H9 (cell line): ENCODE results near the gene TRPM5. TPM values are rescaled to one million over a fixed set of nuclear protein-coding genes. Genes with fewer than 3 reads are reported as not detected.

Experiments used
- DNase-seq: peaks from one replicate; pipeline ENCODE4 v3.0.0-alpha.2; 2017
- H2AFZ ChIP-seq: one replicate; pipeline ENCODE4 v1.6.1; 2013; ENCODE audit warnings: mild to moderate bottlenecking, low read length, control low read depth, moderate library complexity
- H2AK5ac ChIP-seq: 2 replicates; pipeline ENCODE4 v1.6.1; 2013; ENCODE audit warnings: low read length, control low read depth, mixed read lengths; ENCODE audit not compliant: insufficient read length
- H2BK120ac ChIP-seq: one replicate; pipeline ENCODE4 v1.6.1; 2013; ENCODE audit warnings: low read depth, mild to moderate bottlenecking, low read length, control low read depth, inconsistent platforms; ENCODE audit not compliant: poor library complexity, severe bottlenecking
- H2BK12ac ChIP-seq: 2 replicates; pipeline ENCODE4 v1.6.1; 2013; ENCODE audit warnings: low read length, control low read depth, mixed read lengths, low read depth; ENCODE audit not compliant: insufficient read length
- H2BK15ac ChIP-seq: 2 replicates; pipeline ENCODE4 v1.6.1; 2013; ENCODE audit warnings: low read depth, low read length, control low read depth
- H2BK20ac ChIP-seq: one replicate; pipeline ENCODE4 v1.6.1; 2013; ENCODE audit warnings: low read depth, mild to moderate bottlenecking, low read length, control low read depth, inconsistent platforms; ENCODE audit not compliant: poor library complexity, severe bottlenecking
- H2BK5ac ChIP-seq: 2 replicates; pipeline ENCODE4 v1.6.1; 2013; ENCODE audit warnings: low read length, control low read depth, mixed read lengths; ENCODE audit not compliant: insufficient read length
- H3K14ac ChIP-seq: 2 replicates; pipeline ENCODE4 v1.6.1; 2013; ENCODE audit warnings: low read length, control low read depth; ENCODE audit not compliant: insufficient read depth
- H3K18ac ChIP-seq: 2 replicates; pipeline ENCODE4 v1.6.1; 2013; ENCODE audit warnings: low read depth, mild to moderate bottlenecking, mixed read lengths, low read length, control low read depth; ENCODE audit not compliant: insufficient read length
- H3K23ac ChIP-seq: 2 replicates; pipeline ENCODE4 v1.6.1; 2013; ENCODE audit warnings: low read length, control low read depth, mixed read lengths, low read depth; ENCODE audit not compliant: insufficient read length
- H3K23me2 ChIP-seq: 2 replicates; pipeline ENCODE4 v1.6.1; 2013; ENCODE audit warnings: low read depth, mild to moderate bottlenecking, mixed read lengths, low read length, control low read depth; ENCODE audit not compliant: insufficient read length, poor library complexity, severe bottlenecking
- H3K27ac ChIP-seq: 2 replicates; pipeline ENCODE4 v1.5.1; 2013; ENCODE audit warnings: low read length, control low read depth, mixed read lengths, low read depth; ENCODE audit not compliant: insufficient read length
- H3K27me3 ChIP-seq: 2 replicates; pipeline ENCODE4 v1.6.1; 2013; ENCODE audit warnings: low read length, control low read depth, inconsistent platforms; ENCODE audit not compliant: insufficient read depth
- H3K4ac ChIP-seq: 2 replicates; pipeline ENCODE4 v1.6.1; 2013; ENCODE audit warnings: low read depth, mild to moderate bottlenecking, control low read depth, inconsistent platforms, low read length, moderate library complexity
- H3K4me1 ChIP-seq: 2 replicates; pipeline ENCODE4 v1.6.1; 2013; ENCODE audit warnings: low read length, control low read depth, inconsistent platforms; ENCODE audit not compliant: insufficient read depth
- H3K4me2 ChIP-seq: 2 replicates; pipeline ENCODE4 v1.6.1; 2013; ENCODE audit warnings: low read length, control low read depth, mixed read lengths; ENCODE audit not compliant: insufficient read length, insufficient read depth
- H3K56ac ChIP-seq: 2 replicates; pipeline ENCODE4 v1.6.1; 2013; ENCODE audit warnings: low read depth, mild to moderate bottlenecking, mixed read lengths, low read length, control low read depth; ENCODE audit not compliant: insufficient read length
- H3K79me1 ChIP-seq: 2 replicates; pipeline ENCODE4 v1.6.1; 2013; ENCODE audit warnings: low read depth, mild to moderate bottlenecking, moderate library complexity, low read length, control low read depth, inconsistent platforms; ENCODE audit not compliant: insufficient read depth, poor library complexity, severe bottlenecking
- H3K79me2 ChIP-seq: 2 replicates; pipeline ENCODE4 v1.6.1; 2013; ENCODE audit warnings: low read length, control low read depth, inconsistent platforms; ENCODE audit not compliant: insufficient read depth
- H3K9ac ChIP-seq: 2 replicates; pipeline ENCODE4 v1.6.1; 2013; ENCODE audit warnings: low read length, control low read depth, mixed read lengths; ENCODE audit not compliant: insufficient read length; ENCODE audit errors: extremely low read depth
- H3K9me3 ChIP-seq: one replicate; pipeline ENCODE4 v1.6.1; 2013; ENCODE audit warnings: low read depth, low read length, inconsistent platforms; ENCODE audit not compliant: control insufficient read depth
- H3T11ph ChIP-seq: one replicate; pipeline ENCODE4 v1.6.1; 2013; ENCODE audit warnings: mild to moderate bottlenecking, low read length, control low read depth, inconsistent platforms
- H4K20me1 ChIP-seq: one replicate; pipeline ENCODE4 v1.6.1; 2013; ENCODE audit not compliant: control insufficient read depth, insufficient read length, insufficient read depth
- H4K5ac ChIP-seq: 2 replicates; pipeline ENCODE4 v1.6.1; 2013; ENCODE audit warnings: low read depth, mild to moderate bottlenecking, mixed read lengths, low read length, control low read depth; ENCODE audit not compliant: insufficient read length
- H4K8ac ChIP-seq: replicated peaks from 2 replicates; pipeline ENCODE4 v1.6.1; 2013; ENCODE audit warnings: low read length, control low read depth, mixed read lengths, low read depth; ENCODE audit not compliant: insufficient read length
- H4K91ac ChIP-seq: 2 replicates; pipeline ENCODE4 v1.6.1; 2013; ENCODE audit warnings: low read depth, mild to moderate bottlenecking, moderate library complexity, mixed read lengths, low read length, control low read depth; ENCODE audit not compliant: insufficient read length
- H3K27ac Mint-ChIP-seq, 3 experiments: 2 replicates in 2 of 3; 3 replicates in 1 of 3; pipeline ENCODE4 v1.8.0; 2020 to 2021; ENCODE audit warnings: mixed read lengths in 3 of 3, mild to moderate bottlenecking in 1 of 3, moderate library complexity in 1 of 3
- H3K27me3 Mint-ChIP-seq: 2 replicates; pipeline ENCODE4 v1.8.0; 2021; ENCODE audit warnings: low read depth, mild to moderate bottlenecking, moderate library complexity, mixed read lengths
- H3K36me3 Mint-ChIP-seq, 3 experiments: 2 replicates in 2 of 3; 3 replicates in 1 of 3; pipeline ENCODE4 v1.8.0; 2020 to 2021; ENCODE audit warnings: low read depth in 3 of 3, mixed read lengths in 3 of 3; ENCODE audit not compliant: insufficient read depth in 1 of 3
- H3K4me1 Mint-ChIP-seq, 2 experiments: 2 replicates each; pipeline ENCODE4 v1.8.0; 2020; ENCODE audit warnings: mixed read lengths in 2 of 2
- H3K4me3 Mint-ChIP-seq, 2 experiments: 2 replicates in 1 of 2; 3 replicates in 1 of 2; pipeline ENCODE4 v1.8.0; 2020 to 2021; ENCODE audit warnings: mild to moderate bottlenecking in 2 of 2, mixed read lengths in 2 of 2, moderate library complexity in 1 of 2
- H3K9me3 Mint-ChIP-seq, 2 experiments: 2 replicates in 1 of 2; 3 replicates in 1 of 2; pipeline ENCODE4 v1.8.0; 2020; ENCODE audit warnings: mild to moderate bottlenecking in 2 of 2, mixed read lengths in 2 of 2, moderate library complexity in 1 of 2
- CTCF ChIP-seq: fragments of 200-600 bp; sonication (generic); conservative IDR thresholded peaks from 3 replicates; pipeline ENCODE4 v1.8.0; 2021; ENCODE audit warnings: antibody characterized with exemption, mild to moderate bottlenecking
- WGBS: extraction: QIAGEN DNeasy Blood & Tissue Kit; methylation state at CpG from one replicate; pipeline ENCODE4 v1.1.7; 2013; ENCODE audit warnings: missing lambda C conversion rate, low lambda C conversion rate, mixed read lengths; ENCODE audit not compliant: insufficient read length; ENCODE audit errors: extremely low coverage; 5-methylcytosine and 5-hydroxymethylcytosine counted together
- total RNA-seq: library from RNA; stranded (reverse); gene quantifications from 2 replicates; pipeline ENCODE4 v1.2.1, GENCODE V29; 2021

TRPM5 gene
- total RNA-seq, 1 experiment from 2014 or later = 0.09 TPM

- DNase-seq = no peak
- WGBS = no CpG with 5 or more reads among the region's 12 CpGs
- Histone ChIP-seq H3K4me2 (no peak overlapping the region), H3K14ac (no peak overlapping the region), H3K56ac (no peak overlapping the region), H3K9me3 (no peaks in the 10 kb centered on the region), H2BK12ac (no peak overlapping the region), H4K20me1 (no peaks in the 10 kb centered on the region), H3K18ac (no peak overlapping the region), H4K8ac (no peak overlapping the region), H2BK20ac (no peak overlapping the region), H4K91ac (no peak overlapping the region), H2AFZ (no peak overlapping the region), H3K79me1 (no peaks in the 10 kb centered on the region), H3K4ac (no peak overlapping the region), H3K9ac (no peak overlapping the region), H3K23me2 (no peaks in the 10 kb centered on the region), H2AK5ac (no peak overlapping the region), H3K27me3 (no peaks in the 10 kb centered on the region; the same call in 1 of the 2 replicates), H2BK120ac (no peak overlapping the region), H2BK15ac (no peak overlapping the region), H4K5ac (no peak overlapping the region), H3K4me1 (no peaks in the 10 kb centered on the region), H3T11ph (no peak overlapping the region), H2BK5ac (no peak overlapping the region), H3K79me2 (no peaks in the 10 kb centered on the region), H3K27ac (no peak overlapping the region), H3K23ac (no peak overlapping the region)
- H3K36me3 Mint-ChIP-seq = no peaks in the 10 kb centered on the region
- H3K27me3 Mint-ChIP-seq = peaks cover 24% of the 10 kb centered on the region
- no peak for TF ChIP-seq CTCF
- H3K4me1 Mint-ChIP-seq = no peaks in the 10 kb centered on the region
- H3K9me3 Mint-ChIP-seq = no peaks in the 10 kb centered on the region; a peak in 2 of 5 replicates
- H3K27ac Mint-ChIP-seq = no peak overlapping the region
- H3K4me3 Mint-ChIP-seq = no peak overlapping the region
Measured at GRCh38 chr11:2427721-2428321, 16.5 kb downstream of the TRPM5 start.
